ENCODE data around the gene TIE1. TPM values are rescaled to one million over a fixed set of nuclear protein-coding genes. Genes with fewer than 3 reads are reported as not detected.

The TIE1 gene
- total and polyA plus RNA-seq, 9 of the 15 experiments (the other 6 are each of a cell fraction or from before 2014, with no cell fraction given) = 0.07 to 0.49 (median 0.14) TPM; not detected in 4

DNA sequence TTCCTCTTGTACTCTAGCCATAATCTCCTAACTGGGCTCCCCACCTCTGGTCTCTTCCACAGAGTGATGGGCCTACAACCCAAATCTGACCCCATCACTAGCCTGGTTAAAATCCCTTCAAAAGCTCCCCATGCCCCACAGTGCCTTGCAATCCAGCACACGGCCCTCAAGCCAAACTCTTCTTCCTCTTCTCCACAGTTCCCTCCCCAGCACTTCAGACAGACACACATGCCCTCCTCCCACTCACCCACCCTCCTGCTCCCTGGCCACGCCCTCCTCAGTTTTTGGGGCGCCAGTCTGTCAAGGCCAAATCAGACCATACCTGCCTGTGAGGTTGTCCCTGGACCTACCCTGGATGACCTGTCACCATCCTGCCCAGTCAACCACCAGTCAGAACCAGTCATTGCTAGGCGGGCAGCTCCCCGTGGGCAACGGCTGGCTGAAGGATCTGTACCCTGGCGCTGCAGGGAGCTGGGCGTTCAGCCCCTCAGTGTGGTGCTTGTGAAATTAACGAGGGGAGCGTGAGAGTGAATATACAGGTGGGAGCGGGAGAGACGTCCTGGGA is 16.2 kb upstream of the TIE1 start (continued):
- no peak for TF ChIP-seq PHB2 (IDR thresholded peaks at IDR 0.05; ENCODE audit: low read depth)
- no peak for TF ChIP-seq TEAD1 (CRISPR knock-in tag; IDR thresholded peaks at IDR 0.05)
- TF ChIP-seq MAFF (IDR thresholded peaks at IDR 0.05; ENCODE audit: low read length) = no peak
- TF ChIP-seq RB1 (IDR thresholded peaks at IDR 0.05; ENCODE audit: low read depth) = no peak
- TF ChIP-seq NR4A1 (CRISPR knock-in tag; IDR thresholded peaks at IDR 0.05) = no peak
- no peak for TF ChIP-seq NR4A1 (tag; IDR thresholded peaks at IDR 0.05)
- TF ChIP-seq, protein P1, sequence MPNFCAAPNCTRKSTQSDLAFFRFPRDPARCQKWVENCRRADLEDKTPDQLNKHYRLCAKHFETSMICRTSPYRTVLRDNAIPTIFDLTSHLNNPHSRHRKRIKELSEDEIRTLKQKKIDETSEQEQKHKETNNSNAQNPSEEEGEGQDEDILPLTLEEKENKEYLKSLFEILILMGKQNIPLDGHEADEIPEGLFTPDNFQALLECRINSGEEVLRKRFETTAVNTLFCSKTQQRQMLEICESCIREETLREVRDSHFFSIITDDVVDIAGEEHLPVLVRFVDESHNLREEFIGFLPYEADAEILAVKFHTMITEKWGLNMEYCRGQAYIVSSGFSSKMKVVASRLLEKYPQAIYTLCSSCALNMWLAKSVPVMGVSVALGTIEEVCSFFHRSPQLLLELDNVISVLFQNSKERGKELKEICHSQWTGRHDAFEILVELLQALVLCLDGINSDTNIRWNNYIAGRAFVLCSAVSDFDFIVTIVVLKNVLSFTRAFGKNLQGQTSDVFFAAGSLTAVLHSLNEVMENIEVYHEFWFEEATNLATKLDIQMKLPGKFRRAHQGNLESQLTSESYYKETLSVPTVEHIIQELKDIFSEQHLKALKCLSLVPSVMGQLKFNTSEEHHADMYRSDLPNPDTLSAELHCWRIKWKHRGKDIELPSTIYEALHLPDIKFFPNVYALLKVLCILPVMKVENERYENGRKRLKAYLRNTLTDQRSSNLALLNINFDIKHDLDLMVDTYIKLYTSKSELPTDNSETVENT (CRISPR knock-in tag; IDR thresholded peaks at IDR 0.05) = no peak

DNA sequence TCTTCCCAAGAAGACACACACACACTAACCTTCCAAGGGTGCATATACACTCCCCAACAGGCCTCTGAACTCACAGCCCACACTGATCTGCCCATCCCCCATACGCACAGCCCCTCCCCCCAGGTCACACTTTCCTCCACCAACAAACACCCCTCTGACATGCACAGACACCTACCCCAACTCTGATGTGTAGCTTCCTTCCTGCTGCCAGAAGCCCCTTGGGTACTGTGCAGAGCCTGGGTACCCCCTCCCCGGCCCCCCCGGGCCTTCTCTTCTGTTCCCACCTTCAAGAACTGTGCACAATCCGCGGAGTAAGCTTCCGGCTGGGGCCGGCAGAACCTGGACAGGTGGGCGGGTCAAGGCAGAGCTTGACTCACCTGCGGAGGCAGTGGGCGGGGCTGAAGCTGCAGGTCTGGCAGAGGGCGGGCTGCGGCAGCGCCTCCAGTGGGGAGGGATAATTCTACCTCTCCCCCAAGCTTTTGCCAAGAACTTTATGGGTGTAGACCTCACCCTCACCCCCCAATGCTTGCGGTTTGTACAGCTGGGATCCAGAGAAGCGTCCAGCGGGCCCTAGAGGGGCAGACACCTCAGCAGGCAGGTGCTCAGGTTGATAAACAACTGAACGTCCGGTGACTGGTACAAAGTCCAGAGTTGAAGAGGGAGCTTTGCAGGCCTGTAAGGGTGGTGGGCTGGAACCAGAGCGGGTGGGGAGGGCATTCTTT is 15.4 kb upstream of the TIE1 start, which contains the start of gene C1orf210:
C1orf210 (minus strand) TSS at position 313 of the 722 bp plus-strand sequence. CDS start 2,311 bp downstream, outside the sequence.
- in situ Hi-C loops (cut with MboI) = no loop called here
- peaks cover 3% of the 10 kb centered on the region for H3K9me1 ChIP-seq (ENCODE audit: control insufficient read depth, insufficient read depth, low read length)
- H3K36me3 ChIP-seq (ENCODE audit: control insufficient read depth, insufficient read depth, low read length) = no peaks in the 10 kb centered on the region
- no peak within 1 kb of the TSS for H3K4me2 ChIP-seq (ENCODE audit: insufficient read depth, low read length)
- H3K4me3 ChIP-seq = no peak within 1 kb of the TSS
- H3K27ac ChIP-seq (ENCODE audit: extremely low read depth, low read depth, low read length) = no peak within 1 kb of the TSS
- ChIA-PET CTCF (ENCODE audit: low intra/inter-chr PET ratio) (interaction anchor here (0.6 kb wide), 1 partner anchor 1359 kb away, joined by 3 read pairs; no protein-coding TSS in a partner anchor), POLR2A (interaction anchor here (0.8 to 1.2 kb wide), 4 partner anchors 45 to 128 kb away, joined by 3 read pairs; partner anchors contain the start of gene CDC20)
- peak within 1 kb of the TSS in 1 of 2 experiments; percentile 22; a peak in 2 of 4 replicates for H3K9ac ChIP-seq (ENCODE audit: insufficient read depth in 1 of 2, low read depth in 2 of 2, low read length in 2 of 2)
- intact Hi-C loops (cut with micrococcal nuclease) = no loop called here
- peaks cover 0 to 16% of the 10 kb centered on the region in 2 experiments; a peak in 3 of 5 replicates for H3K4me1 ChIP-seq (replicated peaks in 1 of 2; ENCODE audit: control insufficient read depth in 2 of 2, insufficient read depth in 2 of 2, low read length in 2 of 2)
- no peak for FAIRE-seq
- peaks cover 39 to 76% of the 10 kb centered on the region in 2 experiments for H3K27me3 ChIP-seq (ENCODE audit: control insufficient read depth in 2 of 2, insufficient read depth in 2 of 2, low read length in 2 of 2)
- ATAC-seq = peak; percentile 84
- H3K9me3 ChIP-seq (replicated peaks; ENCODE audit: control insufficient read depth, insufficient read depth, low read depth, low read length) = no peaks in the 10 kb centered on the region
- peaks cover 8% of the 10 kb centered on the region for H4K20me1 ChIP-seq (replicated peaks; ENCODE audit: control insufficient read depth, insufficient read depth, low read length)
- H2AFZ ChIP-seq (ENCODE audit: low read depth, low read length) = no peak within 1 kb of the TSS
- no peaks in the 10 kb centered on the region for H3K79me2 ChIP-seq (ENCODE audit: control insufficient read depth, insufficient read depth, low read length)
- no TSS peak for BruUV-seq (replicated peaks)
- peak; percentile 56 to 88 (median 74) for DNase-seq (ENCODE audit: extremely low read depth in 1 of 4, low spot score in 3 of 4)
- WGBS (ENCODE audit: insufficient coverage, low coverage, missing lambda C conversion rate) = 5% methylated on average over 19 of the region's 19 CpGs
- TF ChIP-seq, protein P2, sequence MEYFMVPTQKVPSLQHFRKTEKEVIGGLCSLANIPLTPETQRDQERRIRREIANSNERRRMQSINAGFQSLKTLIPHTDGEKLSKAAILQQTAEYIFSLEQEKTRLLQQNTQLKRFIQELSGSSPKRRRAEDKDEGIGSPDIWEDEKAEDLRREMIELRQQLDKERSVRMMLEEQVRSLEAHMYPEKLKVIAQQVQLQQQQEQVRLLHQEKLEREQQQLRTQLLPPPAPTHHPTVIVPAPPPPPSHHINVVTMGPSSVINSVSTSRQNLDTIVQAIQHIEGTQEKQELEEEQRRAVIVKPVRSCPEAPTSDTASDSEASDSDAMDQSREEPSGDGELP (CRISPR knock-in tag; IDR thresholded peaks at IDR 0.05; ENCODE audit: borderline replicate concordance) = peak; percentile 61; the same call in 1 of the 2 replicates
- TF ChIP-seq MTA1 (IDR thresholded peaks at IDR 0.05; ENCODE audit: borderline replicate concordance) = no peak
- TF ChIP-seq, protein P3, sequence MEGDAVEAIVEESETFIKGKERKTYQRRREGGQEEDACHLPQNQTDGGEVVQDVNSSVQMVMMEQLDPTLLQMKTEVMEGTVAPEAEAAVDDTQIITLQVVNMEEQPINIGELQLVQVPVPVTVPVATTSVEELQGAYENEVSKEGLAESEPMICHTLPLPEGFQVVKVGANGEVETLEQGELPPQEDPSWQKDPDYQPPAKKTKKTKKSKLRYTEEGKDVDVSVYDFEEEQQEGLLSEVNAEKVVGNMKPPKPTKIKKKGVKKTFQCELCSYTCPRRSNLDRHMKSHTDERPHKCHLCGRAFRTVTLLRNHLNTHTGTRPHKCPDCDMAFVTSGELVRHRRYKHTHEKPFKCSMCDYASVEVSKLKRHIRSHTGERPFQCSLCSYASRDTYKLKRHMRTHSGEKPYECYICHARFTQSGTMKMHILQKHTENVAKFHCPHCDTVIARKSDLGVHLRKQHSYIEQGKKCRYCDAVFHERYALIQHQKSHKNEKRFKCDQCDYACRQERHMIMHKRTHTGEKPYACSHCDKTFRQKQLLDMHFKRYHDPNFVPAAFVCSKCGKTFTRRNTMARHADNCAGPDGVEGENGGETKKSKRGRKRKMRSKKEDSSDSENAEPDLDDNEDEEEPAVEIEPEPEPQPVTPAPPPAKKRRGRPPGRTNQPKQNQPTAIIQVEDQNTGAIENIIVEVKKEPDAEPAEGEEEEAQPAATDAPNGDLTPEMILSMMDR (IDR thresholded peaks at IDR 0.05 in 2 of 3, conservative IDR thresholded peaks at IDR 0.05 in 1 of 3; ENCODE audit: insufficient read depth in 2 of 3, low read depth in 1 of 3, low read length in 3 of 3) = peak; percentile 47 to 56 (median 48); a peak in 5 of 6 replicates
- TF ChIP-seq CBFA2T3 (IDR thresholded peaks at IDR 0.05) = peak; percentile 28
- no peak for TF ChIP-seq IRF2 (CRISPR knock-in tag; IDR thresholded peaks at IDR 0.05)
